ENCODE measurements around the gene EYA2. TPM values are rescaled to one million over a fixed set of nuclear protein-coding genes. Genes with fewer than 3 reads are reported as not detected.

EYA2 gene
- total RNA-seq, 2 donors from 2014 or later = 30.0 to 31.0 TPM

GRCh38 chr20:47050996-47051395 lies 156.4 kb downstream of the EYA2 start:
- no peak overlapping the region for H3K27ac ChIP-seq
- no peaks in the 10 kb centered on the region for H3K9me3 ChIP-seq
- intact Hi-C loops (cut with DNase I) = no loop called here
- H3K27me3 ChIP-seq (replicated peaks; ENCODE audit: insufficient read depth) = no peaks in the 10 kb centered on the region
- DNase-seq (ENCODE audit: low spot score) = no peak
- 80% methylated on average over 14 of the region's 14 CpGs for WGBS
- no peaks in the 10 kb centered on the region for H3K36me3 ChIP-seq
- H3K4me3 ChIP-seq = no peak overlapping the region
- no peak for TF ChIP-seq CTCF (IDR thresholded peaks at IDR 0.05)
- no peak for TF ChIP-seq POLR2A (IDR thresholded peaks at IDR 0.05)
- TF ChIP-seq POLR2AphosphoS5 (IDR thresholded peaks at IDR 0.05) = no peak
- H3K4me1 ChIP-seq (replicated peaks) = no peaks in the 10 kb centered on the region

- no peaks in the 10 kb centered on the region for H3K36me3 ChIP-seq
- TF ChIP-seq POLR2AphosphoS5 (IDR thresholded peaks at IDR 0.05) (no peak), POLR2A (IDR thresholded peaks at IDR 0.05) (no peak), CTCF (IDR thresholded peaks at IDR 0.05) (no peak)
- no peaks in the 10 kb centered on the region for H3K4me1 ChIP-seq (replicated peaks)
- no peak overlapping the region for H3K27ac ChIP-seq
- H3K4me3 ChIP-seq = no peak overlapping the region
- no peaks in the 10 kb centered on the region for H3K27me3 ChIP-seq (replicated peaks; ENCODE audit: insufficient read depth)
- no peaks in the 10 kb centered on the region for H3K9me3 ChIP-seq
- no peak for DNase-seq (ENCODE audit: low spot score)
- intact Hi-C loops (cut with DNase I) = no loop called here
- WGBS = 58% methylated on average over 8 of the region's 8 CpGs
Measured at GRCh38 chr20:47051936-47052526, 157.4 kb downstream of the EYA2 start.

GRCh38 chr20:47054506-47054905 lies 159.9 kb downstream of the EYA2 start:
- DNase-seq (ENCODE audit: low spot score) = no peak
- 91% methylated on average over 5 of the region's 5 CpGs for WGBS
- intact Hi-C loops (cut with DNase I) = no loop called here

GRCh38 chr20:47054945-47055344 lies 160.3 kb downstream of the EYA2 start:
- no peak for DNase-seq (ENCODE audit: low spot score)
- H3K27me3 ChIP-seq (replicated peaks; ENCODE audit: insufficient read depth) = no peaks in the 10 kb centered on the region
- H3K27ac ChIP-seq = no peak overlapping the region
- no peaks in the 10 kb centered on the region for H3K4me1 ChIP-seq (replicated peaks)
- no peak overlapping the region for H3K4me3 ChIP-seq
- intact Hi-C loops (cut with DNase I) = no loop called here
- H3K36me3 ChIP-seq = no peaks in the 10 kb centered on the region
- TF ChIP-seq CTCF (IDR thresholded peaks at IDR 0.05) (no peak), POLR2AphosphoS5 (IDR thresholded peaks at IDR 0.05) (no peak), POLR2A (IDR thresholded peaks at IDR 0.05) (no peak)
- no peaks in the 10 kb centered on the region for H3K9me3 ChIP-seq
- WGBS = 89% methylated on average over 6 of the region's 6 CpGs

More at GRCh38 chr20:47054506-47054905, 159.9 kb downstream of the EYA2 start:
- no peak overlapping the region for H3K4me3 ChIP-seq
- H3K36me3 ChIP-seq = no peaks in the 10 kb centered on the region
- no peaks in the 10 kb centered on the region for H3K27me3 ChIP-seq (replicated peaks; ENCODE audit: insufficient read depth)
- TF ChIP-seq CTCF (IDR thresholded peaks at IDR 0.05) (no peak), POLR2AphosphoS5 (IDR thresholded peaks at IDR 0.05) (no peak), POLR2A (IDR thresholded peaks at IDR 0.05) (no peak)
- H3K9me3 ChIP-seq = no peaks in the 10 kb centered on the region
- no peak overlapping the region for H3K27ac ChIP-seq
- H3K4me1 ChIP-seq (replicated peaks) = no peaks in the 10 kb centered on the region

- Histone ChIP-seq H3K4me1 (replicated peaks) (no peaks in the 10 kb centered on the region), H3K27me3 (replicated peaks; ENCODE audit: insufficient read depth) (no peaks in the 10 kb centered on the region), H3K36me3 (no peaks in the 10 kb centered on the region), H3K27ac (no peak overlapping the region), H3K9me3 (no peaks in the 10 kb centered on the region), H3K4me3 (no peak overlapping the region)
- TF ChIP-seq CTCF (IDR thresholded peaks at IDR 0.05) (no peak), POLR2AphosphoS5 (IDR thresholded peaks at IDR 0.05) (no peak), POLR2A (IDR thresholded peaks at IDR 0.05) (no peak)
- no peak for DNase-seq (ENCODE audit: low spot score)
- intact Hi-C loops (cut with DNase I) = no loop called here
- WGBS = 44% methylated on average over 13 of the region's 13 CpGs
Measured at GRCh38 chr20:47055699-47056369, 161.2 kb downstream of the EYA2 start.

All from prostate gland (tissue), 2 donors.